Measurements from ENCODE around the gene FCRL5.
"Not testable (repeated sequence)": the region's sequence is repeated elsewhere in the genome, so short reads cannot be mapped to it uniquely, and the experiment has no call there.

The FCRL5 gene

DNA sequence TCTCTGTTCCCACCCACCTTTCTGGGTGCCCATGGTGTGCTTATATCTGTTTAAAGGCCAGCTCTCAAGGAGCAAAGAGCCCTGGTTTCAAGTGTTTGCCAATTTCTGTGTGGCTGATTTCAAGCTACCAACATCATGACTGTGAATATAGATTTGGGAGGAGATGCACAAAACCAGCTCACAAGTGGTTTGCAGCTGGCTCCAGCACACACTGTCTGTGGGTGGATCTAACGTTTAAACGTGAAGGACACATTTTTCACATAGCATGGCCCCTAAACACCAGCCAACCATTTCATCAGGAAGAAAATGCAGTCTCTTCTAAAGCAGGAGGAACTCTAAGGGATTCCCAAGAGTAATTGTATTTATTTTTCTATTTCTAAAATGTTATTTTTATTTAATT is 65.2 kb downstream of the FCRL5 start:
- no peak for DNase-seq (ENCODE audit: low read depth)

DNA sequence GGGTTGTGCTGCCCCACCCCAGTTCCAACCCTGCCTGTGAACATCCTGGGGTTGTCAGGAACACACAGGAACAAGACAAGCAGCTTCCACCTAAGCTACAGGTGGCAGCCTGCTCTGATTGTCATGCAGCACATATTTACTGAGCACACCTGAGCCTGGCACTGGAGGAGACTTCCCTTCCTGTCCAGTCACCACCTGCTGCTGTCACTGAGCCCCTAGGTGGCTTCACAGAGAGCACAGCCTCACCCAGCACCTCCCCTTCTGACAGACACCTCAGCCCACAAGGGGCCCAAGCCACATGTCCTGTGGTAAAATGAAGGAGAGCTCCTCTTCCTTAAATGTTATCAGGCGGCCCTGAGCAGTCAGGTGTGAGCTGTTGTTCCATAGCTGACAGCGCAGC is 65.9 kb downstream of the FCRL5 start:
- DNase-seq (ENCODE audit: low read depth): not testable (repeated sequence)

DNA sequence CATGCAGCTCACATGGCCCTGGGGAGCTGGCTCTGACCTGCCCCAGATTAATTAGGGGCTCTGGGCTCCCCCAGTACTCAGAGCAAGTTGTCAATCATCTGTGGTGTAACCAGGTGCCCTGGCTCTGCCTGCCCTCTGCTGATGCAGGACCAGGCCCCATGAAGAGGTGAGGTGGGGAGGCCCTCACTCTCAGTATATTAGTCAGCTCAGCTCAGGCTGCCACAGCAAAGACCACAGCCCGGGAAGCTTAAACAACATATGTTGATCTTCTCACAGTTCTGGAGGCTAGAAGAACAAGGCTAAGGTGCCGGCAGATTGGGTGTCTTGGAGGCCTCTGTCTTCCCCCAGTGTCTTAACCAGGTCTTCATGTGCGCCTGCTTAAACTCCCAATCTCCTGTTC is 66.5 kb downstream of the FCRL5 start:
- no peak for DNase-seq (ENCODE audit: low read depth)

DNA sequence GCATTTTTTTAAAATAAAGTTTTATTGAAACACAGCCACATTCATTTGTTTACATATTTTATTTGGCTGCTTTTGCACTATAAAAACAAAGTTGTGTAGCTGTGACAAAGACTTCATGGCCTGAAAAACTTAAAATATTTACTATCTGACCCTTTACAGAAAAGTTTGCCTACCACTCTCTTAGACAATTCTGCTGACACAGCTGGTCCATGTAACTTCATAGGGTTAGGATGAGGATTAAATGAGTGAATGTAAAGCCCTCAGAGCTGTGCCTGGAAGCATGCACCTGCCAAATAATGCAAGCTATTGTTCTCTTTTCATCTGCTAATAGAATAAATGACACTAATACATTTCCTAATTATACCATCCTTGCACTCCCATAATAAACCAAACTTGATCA is 67.7 kb downstream of the FCRL5 start:
- DNase-seq (ENCODE audit: low read depth): no peak

DNA sequence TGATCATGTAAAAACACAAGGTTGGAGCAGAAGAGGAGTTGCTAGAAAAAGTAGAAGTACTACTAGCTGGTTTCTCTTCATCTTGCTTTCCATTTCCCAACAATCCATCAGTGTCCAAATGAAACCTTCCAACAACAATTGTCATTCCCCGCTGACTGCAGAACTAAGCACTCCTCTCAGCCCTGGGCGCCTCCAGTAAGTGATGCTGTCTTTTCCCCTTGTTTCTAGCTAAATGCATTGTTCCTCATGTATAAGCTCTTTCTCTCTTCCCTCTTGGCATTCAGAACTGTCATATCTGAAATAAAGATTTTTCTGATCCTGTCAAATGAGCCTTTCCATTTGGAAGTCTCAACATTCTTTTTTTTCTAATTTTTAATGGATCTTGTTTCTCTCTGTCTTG is 68.7 kb downstream of the FCRL5 start:
- no peak for DNase-seq (ENCODE audit: low read depth)

DNA sequence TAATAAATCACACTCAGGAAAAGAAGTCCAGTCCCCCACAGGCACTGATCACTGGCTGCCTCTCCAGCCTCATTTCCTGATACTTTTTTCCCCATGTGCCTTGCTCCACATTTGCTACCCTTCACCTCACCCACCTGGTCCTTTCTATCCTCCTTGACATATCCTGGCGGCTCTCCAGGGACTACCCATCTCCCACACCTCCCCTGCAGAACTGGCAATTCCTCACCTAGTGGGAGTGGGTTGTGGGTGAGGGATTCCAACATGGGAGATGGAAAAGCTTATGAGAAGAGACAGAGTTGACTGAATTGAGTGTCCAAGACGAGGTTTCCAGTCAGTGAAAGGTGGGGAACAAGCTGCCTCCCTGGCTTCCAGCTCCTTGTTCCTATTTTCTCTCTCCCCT is 69.6 kb downstream of the FCRL5 start:
- no peak for DNase-seq (ENCODE audit: low read depth)

DNA sequence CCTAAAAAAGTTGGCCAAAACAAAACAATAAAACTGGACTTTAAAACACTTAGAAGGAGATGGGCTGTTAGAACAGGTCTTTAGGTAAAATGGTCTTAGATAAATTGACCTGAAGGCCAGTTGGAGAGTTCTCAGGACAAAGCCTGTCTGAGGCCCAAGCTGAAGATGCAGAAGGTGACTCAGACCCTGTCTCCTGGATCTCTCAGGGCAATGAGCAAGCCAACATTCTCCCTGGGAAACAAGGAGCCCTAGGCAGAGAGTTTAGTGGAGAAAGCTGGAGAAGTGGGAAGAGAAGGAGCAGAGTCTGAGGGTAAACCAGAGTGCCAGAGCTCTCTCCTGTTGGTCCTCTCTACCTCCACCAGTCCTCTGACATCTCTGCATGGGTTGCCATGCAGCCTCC is 70.1 kb downstream of the FCRL5 start:
- DNase-seq (ENCODE audit: low read depth): no peak

DNA sequence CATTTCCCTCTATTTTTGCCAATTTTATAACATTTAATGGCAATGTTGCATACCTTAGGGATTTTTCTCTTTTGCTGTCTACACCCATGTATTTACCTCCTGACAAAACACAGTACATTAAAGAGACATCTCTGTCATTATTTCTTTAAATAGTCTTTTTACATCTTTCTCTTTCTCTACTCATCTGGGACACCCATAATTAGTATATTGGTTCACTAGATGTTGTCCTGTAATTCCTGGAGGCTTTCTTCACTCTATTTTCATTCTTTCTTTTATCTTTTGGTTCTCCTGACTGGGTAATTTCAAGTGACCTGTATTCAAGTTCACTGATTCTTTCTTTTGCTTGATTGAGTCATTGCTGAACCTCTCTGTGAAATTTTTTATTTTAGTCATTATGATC is 74.3 kb downstream of the FCRL5 start:
- no peak for DNase-seq (ENCODE audit: low read depth)

DNA sequence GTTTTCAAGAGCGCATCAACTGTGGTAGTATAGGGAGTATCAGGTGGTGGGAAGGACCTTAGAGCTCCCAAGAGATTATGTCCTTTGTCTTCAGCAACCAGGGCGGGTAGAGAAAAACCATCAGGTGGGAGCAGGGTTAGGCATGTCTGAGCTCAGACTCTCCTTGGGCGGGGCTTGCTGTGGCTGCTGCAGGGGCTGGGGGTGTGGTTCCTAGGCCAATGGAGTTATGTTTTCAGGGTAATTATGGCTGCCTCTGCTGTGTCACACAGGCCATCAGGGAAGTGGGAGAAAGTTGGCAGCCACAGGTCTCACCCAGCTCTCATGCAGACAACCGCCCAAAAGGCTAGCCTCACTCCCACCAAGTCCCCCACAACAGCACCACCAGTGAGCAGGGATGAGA is 74.9 kb downstream of the FCRL5 start:
- no peak for DNase-seq (ENCODE audit: low read depth)

DNA sequence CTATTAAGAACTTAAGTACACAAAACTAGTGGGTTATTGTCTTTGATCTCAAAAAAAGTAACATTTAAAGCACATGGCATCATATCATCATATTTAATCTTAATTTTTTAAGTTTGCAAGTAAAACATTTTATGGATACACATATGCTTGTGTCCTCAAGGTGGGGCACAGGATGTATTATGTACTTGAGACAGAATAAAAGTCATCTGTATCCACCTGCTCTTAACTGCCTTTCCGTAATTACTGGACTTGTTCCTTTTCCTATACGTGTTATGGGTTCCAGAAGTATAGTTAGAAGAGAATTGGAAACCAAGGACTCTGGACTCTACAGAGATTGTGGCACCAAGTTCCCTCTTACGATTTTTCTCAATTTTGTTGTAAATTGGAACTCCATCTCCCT is 79.4 kb downstream of the FCRL5 start:
- DNase-seq (ENCODE audit: low read depth): no peak

DNA sequence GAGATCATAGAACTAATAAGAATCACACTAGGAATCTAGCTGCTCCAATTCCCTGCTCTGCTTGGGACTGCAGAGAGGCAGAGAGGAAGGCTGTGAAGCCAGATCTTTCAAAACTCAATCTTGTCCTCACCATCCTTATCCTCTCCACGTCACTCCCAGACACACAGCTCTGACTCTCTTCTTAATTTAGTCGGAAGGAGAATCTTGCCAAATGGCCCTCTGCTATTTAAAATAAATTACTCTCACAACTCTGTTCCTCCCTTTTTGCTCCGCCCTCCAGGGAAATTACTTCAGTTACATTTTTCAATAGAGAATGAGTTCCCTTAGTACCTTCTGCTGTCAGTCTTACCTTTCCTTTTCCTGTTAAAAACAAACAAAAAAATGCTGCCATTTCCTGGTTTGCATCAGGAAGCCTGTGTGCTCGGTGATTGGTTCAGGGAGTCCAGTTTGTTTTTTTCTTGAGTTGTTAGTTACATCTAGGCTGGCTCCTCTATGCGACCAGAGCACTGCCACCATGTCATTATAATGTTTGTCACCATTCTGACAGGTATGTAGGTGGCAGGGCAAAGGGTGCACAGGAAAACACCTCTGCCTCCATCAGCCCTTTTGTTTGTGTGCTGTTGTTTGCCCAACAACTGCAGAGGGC is 80.1 kb downstream of the FCRL5 start:
- no peak for DNase-seq (ENCODE audit: low read depth)

DNA sequence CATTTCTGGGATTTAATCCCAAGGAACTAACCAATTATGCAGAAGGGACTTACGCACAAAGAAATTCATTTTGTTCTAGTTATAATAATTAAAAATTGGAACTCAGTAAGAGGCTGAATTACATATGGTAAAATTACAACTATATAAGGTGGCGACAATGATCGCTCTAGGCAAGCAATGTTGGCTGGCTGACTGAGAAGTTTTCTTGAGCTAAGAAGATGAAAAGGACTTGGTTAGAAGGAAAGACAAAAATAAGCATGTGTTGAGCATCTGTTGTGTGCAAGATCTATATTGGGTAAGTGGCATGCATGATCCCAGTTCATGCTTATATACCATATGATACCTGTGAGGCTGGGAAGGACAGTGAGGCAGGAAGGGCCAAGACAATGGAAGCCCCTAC is 80.8 kb downstream of the FCRL5 start:
- no peak for DNase-seq (ENCODE audit: low read depth)

DNA sequence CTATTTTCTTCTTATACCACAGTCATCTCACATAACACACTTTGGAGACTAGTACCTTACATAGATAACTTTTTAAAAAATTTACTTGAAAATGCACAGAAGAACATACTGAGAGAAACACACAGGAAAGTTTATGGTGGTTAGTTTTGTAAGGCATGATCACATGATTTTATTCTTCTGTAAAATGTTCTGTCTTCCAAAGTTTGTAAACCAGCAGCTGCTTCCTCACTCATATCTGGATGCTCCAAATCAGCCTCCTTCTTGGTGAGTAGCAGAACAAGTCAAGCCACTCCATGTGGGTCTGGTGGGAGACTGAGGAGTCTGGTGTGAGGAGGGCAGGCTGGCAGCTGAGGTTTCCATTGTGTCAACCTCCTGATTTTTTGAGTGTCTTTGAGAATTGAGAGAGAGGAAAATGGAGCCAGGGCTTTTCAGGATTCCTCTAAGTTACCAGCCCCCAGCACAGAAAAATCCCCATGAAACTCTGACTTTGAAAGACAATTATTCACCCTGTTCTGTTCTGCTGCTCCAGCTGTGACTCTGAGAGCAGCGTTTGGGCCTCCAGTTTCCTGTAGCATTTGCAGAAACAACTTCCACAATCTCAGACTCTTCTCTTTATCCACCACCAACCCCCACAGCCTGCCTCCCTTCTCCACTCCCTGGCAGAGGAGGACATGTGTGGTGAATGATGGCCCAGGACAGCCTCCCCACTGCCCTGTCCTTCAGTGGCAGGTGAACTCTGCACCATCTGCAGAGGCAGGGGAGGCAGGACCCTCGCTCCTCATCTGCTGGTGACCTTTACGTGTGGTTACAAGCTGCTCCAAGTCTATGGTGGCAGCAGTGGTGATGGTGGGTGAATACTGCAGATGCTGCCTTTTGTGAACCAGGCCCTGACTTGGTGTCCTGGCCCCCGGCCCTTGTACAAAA is 82.3 kb downstream of the FCRL5 start:
- DNase-seq (ENCODE audit: low read depth): no peak

DNA sequence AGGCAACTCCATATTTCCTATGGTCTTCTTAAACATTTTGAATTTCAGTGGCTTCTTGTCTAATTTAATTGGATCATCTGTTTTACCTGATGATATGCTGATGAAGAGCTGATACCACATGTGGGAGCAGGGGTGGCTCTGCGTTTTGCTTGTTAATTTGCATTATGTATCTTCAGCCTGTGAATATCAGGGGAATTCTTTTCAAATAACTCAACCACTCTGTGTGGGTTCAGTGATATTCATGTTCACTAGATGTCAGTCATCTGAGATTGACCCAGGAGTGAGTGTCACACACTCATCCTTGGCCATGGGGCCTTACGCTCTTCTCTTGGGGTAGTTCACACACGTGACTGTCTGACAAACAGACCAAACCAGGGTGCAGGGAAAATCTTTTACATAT is 83.0 kb downstream of the FCRL5 start:
- DNase-seq (ENCODE audit: low read depth): no peak

DNA sequence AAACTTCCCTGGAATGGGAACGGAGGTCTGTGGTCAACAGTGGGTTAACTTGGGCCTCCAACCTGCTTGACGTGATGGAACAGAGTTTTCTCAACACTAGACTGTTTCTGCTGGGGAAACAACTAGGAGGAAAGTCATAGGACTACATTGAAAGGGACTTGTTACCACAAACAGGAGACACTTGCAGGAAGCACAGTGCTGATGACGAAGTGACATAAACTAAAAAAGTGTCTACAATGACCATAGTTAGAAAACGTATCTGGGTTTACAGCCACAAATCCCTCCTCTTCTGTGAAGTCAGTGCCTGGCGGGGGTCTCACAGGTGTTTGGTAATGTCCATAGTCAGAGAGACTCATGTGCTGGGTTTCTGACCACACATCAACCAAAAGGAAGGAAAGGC is 86.3 kb downstream of the FCRL5 start:
- no peak for DNase-seq (ENCODE audit: low read depth)
